Limb (tissue), 2 donors: ENCODE measurements around the gene YWHAQ.
"Not testable (repeated sequence)": the region's sequence is repeated elsewhere in the genome, so short reads cannot be mapped to it uniquely, and the experiment has no call there.

Source experiments
- DNase-seq, 2 donors: peaks; one replicate each; pipeline ENCODE4 v3.0.0-alpha.2; 2016; ENCODE audit errors: extremely low spot score in 2 of 2

The YWHAQ gene

DNA sequence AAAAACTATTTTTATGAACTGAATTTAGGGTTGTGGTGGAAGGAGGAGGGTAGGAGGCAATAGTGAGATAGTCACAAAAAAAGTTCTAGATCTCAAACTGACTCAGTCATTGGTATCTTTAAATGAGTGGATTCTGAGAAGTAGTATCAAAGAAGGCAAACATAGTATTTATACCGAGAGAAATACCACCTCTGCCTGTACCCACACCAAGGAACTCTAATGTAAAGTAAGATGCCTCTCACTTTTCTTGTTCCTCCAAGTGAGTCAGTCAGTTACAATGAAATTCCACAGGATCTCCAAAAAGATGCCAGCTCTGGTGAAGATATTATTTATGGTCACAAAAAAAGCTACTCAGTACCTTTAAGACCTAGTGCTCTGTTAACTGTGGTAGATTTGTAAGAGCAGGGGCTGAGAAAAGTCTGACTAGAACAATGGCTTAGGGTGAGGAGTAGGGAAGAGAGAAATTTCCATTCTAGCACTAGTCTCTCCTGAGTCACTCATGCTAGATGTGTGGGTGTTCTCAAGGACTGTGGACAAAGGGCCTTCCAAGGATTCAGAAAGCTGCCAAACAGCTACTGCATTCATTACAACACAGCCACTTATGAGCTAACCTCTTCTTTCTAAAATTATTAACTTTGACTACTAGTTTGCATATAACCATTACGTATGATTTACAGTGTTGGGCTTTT lies 36.3 kb downstream of the YWHAQ start:
- no peak for DNase-seq

DNA sequence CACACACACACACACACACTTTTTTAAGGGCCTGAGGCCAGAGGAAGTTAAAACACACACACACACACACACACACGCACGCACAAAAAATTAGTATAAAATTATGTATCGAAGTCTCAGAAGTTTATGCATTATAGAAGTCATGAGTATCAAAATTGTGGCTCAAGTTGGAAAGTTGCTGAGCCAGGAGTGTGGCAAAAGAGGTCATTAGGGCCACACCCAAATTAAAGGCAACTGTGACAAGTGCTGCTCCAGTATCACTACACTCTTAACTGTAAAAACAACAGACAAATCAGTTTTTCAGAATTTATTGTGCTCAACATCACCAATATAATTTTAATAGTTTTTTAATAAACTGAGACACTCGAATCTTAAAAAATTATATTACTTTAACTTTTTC lies 36.9 kb downstream of the YWHAQ start:
- no peak for DNase-seq

- DNase-seq: no peak
These were observed 38.1 kb downstream of the YWHAQ start for GRCh38 chr2:9592699-9593098.

GRCh38 chr2:9590641-9591040 lies 40.2 kb downstream of the YWHAQ start:
- DNase-seq: no peak

DNA sequence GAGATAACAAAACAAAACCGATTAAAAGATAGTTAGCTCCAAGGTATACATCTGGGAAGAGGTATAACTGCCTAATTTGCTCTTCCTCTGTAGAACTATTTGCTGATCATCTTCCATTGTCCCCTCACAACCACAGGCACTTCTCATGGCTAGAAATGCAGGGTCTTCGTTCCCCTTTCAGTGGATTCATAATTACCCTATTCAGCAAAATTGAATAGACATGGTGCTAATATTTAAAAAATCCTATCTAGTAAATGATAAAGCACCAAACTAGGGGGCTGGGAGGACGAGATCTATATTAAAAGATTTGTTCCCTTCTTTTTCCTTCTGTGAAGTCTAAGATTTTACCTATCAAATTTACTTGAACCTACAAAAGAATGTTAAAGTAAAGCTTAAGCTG lies 44.3 kb downstream of the YWHAQ start:
- no peak for DNase-seq

DNA sequence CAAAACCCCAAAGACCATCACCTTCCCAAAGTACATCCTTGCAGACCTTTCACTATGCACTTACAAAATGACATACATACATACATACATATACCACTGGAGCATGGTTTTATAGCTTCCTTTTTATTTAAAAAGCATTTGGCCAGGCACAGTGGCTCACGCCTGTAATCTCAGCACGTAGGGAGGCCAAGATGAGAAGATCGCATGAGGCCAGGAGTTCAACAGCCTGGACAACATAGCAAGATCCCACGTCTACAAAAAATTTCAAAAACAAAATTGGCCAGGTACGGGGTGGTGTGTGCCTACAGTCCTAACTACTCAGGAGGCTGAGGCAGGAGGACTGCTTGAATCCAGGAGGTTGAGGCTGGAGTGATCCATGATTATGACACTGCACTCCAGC lies 45.3 kb downstream of the YWHAQ start:
- no peak for DNase-seq

DNA sequence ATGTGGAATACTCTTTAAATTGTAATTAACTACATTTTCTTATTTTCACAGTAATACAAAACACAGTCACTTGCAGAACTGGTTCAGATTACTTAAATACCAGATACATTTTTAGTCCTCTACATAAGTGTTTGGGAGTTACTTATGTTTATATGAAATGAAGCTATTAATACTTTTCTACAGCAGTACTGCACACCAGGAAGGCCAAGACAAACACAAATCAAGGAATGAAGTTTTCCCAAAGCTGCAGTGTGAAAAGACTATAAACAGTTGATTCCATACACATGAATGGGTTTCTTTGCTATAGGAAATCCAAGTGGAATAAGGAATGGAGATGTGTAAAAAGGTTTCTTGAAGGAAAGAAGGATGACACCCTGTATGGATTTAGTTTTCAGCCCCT lies 45.9 kb downstream of the YWHAQ start:
- not testable (repeated sequence) for DNase-seq

DNA sequence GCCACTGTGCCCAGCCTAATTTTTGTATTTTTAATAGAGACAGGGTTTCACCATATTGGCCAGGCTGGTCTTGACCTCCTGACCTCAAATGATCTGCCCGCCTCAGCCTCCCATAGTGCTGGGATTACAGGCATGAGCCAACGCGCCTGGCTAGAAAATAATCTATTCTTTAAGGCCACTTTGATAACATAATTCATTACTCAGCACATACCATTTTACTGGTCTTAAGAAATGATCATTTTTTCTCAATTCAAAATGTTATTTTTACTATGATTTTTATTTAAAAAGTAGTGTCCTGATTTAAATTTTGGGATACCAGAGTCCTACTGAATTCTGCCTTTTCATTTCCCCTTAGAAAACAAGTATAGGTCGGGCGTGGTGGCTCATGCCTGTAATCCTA lies 48.2 kb downstream of the YWHAQ start:
- no peak for DNase-seq

DNA sequence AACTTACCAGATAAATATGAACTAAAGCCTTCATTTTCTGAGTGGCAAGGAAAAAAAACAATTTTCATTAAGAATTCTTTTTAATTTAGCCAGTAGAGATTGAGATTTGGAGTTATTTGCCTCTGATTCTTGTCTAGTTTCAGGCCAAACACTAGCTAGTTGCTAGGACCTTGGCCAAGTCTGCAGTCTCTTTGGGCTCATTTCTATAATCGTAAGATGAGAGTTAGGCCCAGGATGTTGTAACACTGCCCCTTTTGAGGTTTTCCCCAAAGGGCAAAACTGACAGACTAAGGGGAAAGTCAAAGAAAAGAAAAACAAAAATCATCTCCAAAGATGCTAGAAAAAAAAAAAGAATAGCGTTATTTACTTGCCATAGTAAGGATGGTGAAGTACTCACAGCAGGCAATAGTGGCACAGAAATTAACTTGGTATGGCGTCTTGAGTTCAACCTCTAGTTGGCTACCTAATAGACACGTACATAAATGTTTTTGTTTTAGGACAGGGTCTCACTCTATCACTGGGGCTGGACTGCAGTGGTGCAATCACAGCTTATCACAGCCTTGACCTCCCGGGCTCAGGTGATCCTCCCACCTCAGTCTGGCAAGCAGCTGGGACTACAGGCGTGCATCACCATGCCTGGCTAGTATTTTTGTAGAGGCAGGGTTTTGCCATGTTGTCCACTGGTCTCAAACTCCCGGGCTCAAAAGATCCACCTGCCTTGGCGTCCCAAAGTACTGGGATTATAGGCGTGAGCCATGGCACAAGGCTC lies 52.1 kb downstream of the YWHAQ start:
- no peak for DNase-seq

GRCh38 chr2:9574331-9574730 lies 56.5 kb downstream of the YWHAQ start:
- no peak for DNase-seq

DNA sequence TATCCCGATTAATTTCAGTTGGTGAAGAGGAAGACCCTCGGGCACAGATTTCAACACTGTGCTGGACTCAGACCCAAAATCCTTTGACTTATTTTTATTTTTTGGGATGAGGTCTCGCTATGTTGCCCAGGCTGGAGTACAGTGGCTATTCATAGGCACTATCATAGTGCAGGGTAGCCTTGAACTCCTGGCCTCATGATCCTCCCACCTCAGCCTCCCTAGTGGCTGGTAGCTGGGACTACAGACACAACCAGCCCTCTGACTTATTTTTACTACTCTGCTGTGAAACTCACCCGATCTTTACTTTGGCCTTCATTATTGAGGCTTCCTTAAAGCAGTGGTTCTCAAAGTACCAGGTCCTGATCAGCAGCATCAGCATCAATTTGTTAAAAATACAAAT lies 57.0 kb downstream of the YWHAQ start:
- DNase-seq: no peak

GRCh38 chr2:9573013-9573720 lies 57.6 kb downstream of the YWHAQ start:
- DNase-seq: no peak

DNA sequence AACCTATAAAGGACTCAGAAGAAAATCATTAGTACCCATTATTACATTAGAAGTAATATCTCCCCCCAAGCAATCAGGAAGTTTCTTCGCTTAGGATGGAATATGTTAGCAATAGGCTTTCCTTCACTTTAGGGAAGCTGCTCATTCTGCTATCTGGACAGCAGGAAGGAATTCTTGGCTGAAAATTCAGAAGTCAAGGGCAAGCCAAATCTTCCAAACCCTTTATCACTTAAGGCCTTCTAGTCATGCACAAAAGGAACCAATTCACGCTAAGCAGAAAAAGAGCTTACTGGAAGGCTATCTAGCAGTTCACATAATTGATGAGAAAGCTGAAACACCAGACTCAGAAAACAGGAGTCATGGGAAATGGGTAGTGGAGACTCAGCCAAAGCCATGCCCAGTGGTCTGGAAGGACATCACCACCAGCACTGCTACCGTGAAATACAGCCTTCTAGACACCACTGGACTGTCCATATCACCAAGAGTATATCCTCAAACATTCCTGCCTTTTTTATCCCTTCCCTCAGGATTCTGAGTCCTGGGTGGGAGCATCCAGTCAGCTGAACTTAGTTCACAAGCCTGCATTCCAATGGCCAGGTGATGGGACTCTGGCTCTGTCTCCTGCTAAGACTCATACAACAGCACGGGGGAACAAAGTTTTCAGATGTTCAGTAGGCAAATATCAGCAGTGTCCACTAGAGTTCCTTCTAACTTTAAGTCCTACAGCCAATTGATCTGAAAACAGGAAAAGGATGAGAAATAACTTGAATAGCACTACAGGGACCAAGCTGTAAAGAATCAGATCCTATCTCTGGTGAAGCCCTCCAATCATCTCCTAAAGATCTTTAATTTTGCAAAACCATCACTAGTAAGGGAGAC lies 60.4 kb downstream of the YWHAQ start:
- DNase-seq: no peak

DNA sequence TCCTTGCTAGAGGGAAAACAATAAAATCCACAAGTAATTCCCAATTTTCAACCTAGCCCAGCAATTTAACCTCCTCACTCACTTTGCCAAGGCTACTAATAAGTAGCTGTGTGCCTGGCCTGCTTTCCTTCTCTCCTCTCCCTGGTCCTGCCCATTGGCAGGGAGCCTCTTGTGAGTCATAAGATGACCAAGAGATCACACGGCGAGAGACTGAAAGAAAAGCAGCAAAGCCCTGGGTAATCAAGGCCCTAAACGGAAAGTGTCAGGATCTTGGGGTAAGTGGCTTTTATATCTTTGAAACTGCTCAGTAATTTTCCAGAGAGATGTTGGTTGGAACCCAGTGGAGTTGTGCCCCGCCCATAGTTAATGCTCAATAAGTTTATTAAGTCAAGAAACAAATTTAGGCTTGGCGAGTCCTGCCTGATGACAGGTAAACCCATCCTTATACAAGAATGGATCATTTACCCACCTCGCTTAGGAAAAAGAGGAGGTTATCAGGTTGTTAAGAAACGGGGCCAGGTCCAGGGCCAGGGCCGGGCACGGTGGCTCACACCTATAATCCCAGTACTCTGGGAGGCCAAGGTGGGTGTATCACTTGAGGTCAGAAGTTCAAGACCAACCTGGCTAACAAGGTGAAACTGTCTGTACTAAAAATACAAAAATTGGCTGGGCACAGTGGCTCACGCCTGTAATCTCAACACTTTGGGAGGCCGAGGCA lies 65.2 kb downstream of the YWHAQ start:
- DNase-seq: no peak

DNA sequence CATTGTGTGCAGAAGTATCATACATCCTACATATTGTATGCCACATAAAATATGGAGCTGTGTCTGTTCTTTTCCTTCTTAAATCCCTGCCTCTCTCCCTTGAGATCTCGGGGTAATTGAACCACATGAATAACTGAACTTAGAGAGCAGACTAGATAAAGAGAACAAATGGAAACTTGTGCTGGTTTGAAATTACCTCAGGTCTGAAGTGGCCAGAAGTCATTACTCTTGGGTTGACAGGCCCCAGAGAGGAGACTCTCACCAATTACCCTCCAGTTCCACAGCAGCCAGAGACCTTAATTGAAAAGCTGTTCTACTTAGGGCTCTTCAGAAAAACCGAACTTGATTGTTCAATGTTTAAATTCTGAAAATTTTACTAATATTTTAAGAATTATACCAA lies 70.2 kb downstream of the YWHAQ start:
- DNase-seq: no peak

GRCh38 chr2:9558948-9559381 lies 71.8 kb downstream of the YWHAQ start:
- DNase-seq: no peak

- DNase-seq: peak in 1 of 2 donors; percentile 17
These were observed 74.6 kb downstream of the YWHAQ start for GRCh38 chr2:9556121-9556743.

GRCh38 chr2:9555297-9556120 lies 75.3 kb downstream of the YWHAQ start, which contains the start of gene ADAM17:
Gene ADAM17, minus strand, starts transcription at chr2:9555830. Its CDS starts 225 bp downstream, at chr2:9555605.
- DNase-seq: peak; percentile 95 to 96

DNA sequence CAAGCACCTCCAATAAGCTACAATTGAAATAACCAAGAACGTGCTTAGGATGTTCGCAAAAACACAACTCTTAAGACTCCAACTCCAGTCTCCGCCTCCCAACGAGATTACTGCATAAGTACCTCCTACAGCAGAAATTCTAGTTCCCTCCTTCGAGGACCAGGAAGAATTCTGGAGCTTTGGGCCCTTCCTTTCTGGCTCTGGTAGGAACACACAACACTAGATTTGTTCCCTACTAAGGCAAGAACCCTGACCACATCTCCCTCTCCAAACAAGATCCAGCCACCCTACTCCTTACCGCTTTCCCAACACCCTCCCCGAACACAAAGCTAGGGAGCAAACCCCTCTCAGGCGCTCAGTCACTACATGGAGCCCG lies 75.9 kb downstream of the YWHAQ start:
- peak in 1 of 2 donors; percentile 71 for DNase-seq
